OCI-M2 (cell line): ENCODE measurements around the gene PEDS1.
A peak's percentile ranks its signal among the peaks of the same experiment; 100 is the strongest.
"Not testable (repeated sequence)": the region's sequence is repeated elsewhere in the genome, so short reads cannot be mapped to it uniquely, and the experiment has no call there.

Experiments used
- DNase-seq: peaks from one replicate; lab custom pipeline; 2025; ENCODE audit not compliant: unreplicated experiment; lab: John Stamatoyannopoulos, UW

Gene PEDS1

DNA sequence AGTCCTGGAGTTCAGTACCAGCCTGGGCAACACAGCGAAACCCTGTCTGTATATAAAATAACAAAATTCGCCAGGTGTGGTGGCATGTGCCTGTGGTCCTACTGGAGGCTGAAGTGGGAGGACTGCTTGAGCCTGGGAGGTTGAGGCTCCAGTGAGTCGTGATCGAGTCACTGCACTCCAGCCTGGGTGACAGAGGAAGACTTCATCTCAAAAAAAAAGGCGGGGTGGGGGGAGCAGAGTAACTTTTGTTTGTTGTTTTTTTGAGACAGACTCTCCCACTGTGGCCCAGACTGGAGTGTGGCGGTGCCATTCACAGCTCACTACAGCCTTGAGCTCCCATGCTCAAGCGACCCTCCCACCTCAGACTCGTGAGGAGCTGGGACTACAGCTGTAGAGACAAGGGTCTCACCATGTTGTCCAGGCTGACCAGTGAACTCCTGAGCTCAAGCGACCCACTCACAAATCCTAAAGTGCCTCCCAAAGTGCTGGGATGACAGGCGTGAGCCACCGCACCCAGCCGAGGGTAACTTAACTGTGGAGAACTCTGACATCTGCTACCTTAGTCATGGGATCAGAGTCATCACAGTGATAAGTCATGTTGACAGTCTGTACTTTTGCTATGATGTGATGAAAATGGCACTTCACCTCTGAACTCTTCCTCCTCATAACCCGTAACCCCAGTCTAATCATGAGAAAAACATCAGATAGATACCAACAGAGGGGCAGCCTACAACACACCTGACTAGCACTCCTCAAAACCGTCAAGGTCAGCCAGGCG, 16.5 kb downstream of the PEDS1 start:
- DNase-seq = no peak

DNA sequence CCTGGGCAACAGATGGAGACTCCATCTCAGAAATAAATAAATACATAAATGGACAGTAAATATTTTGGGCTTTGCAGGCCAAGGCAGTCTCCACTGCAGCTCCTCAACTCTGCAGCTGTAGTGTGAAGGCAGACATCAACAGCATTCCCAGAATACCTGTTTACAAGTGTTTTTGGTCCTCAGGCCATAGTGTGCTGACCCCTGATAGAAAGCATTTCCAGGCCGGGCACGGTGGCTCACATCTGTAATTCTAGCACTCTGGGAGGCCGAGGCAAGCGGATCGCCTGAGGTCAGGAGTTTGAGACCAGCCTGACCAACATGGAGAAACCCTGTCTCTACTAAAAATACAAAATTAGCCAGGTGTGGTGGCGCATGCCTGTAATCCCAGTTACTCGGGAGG, 18.4 kb downstream of the PEDS1 start:
- not testable (repeated sequence) for DNase-seq

DNA sequence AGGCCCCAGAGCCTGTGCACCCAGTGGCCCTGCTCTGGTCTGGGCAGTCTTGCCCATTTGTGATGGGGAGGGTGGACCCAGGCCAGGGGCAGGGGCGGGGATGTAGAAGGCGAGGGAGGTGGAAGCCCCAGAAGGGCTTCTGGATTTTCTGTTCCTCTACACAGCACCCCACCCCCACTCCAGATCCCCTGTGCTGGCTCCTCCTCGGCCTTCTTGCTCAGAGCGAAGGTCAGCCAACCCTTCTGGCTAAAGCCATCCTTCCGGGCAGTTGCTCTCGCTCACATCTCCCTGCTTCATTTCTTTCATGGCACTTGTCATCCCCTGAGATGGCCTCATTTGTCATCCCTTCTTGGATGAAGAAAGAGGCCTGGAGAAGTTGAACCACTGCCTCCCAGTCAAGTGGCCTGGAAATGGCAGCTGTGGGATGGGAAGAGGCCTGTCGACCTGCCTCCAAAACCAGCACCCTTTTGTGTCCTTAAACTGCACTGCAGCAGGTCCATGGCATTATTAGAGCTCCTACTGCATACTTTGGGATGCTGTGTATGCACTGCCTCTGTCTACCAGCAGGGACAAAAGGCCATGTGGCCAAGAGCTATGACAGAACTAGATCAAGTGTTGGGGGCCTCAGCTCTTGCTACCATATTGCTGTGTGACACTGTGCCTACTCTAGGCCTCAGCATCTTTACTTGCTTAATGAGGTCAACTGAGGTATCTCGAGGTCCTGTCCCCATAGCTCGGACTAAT, 19.9 kb downstream of the PEDS1 start:
- DNase-seq = no peak

DNA sequence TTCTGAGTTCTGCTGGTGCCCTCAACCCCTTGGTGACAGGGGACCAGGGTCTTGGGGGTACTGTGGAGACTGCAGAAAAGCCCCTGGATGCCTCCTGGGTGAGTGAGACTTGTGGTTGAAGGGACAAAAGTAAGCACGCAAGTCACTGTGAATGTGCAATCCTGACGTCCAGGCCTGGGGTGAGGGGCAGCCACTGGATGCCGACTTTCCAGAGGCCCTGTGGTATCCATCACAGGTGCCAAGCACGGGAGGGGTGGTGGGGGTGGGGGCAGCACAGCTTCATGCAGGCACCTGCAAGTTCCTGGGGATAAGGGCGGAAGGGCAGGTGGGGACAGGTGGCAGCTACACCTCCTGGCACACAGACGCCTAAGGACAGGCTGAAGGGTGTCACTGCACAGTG, 20.5 kb downstream of the PEDS1 start:
- no peak for DNase-seq

DNA sequence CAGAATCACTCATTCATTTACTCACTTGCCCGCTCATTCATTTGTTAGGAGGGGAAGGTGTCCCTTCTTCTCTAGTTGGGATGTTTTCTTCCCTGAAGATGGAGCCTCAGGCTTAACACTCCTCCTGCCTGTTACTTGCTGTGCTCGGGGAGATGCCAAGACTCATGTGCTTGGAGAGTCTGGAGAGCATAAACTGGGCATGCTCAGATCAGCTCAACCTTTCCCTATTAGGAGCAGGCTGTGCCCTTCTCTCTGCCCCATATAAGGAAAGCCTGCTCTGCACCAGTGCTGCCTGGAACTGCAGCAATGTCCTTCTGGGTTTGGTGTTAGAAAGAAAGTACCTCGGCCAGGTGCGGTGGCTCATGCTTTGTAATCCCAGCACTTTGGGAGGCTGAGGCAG, 22.5 kb downstream of the PEDS1 start:
- DNase-seq = no peak

DNA sequence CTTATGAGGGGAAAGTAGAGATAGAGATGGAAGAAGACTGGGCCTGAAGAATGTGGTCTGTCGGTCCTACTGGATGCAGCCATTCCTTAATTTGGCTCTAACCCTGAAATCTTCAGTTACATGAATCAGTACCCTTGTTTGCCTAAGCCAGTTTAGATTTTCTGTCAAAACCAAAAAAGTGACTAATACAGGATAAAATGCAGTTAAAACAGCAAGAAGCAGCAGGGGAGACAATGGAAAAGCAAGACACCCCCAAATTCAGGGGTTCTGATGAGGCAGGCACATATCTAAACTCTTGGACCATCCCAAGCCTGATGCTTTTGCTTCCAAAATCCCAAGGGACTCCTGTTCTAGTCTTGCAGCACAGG, 23.2 kb downstream of the PEDS1 start:
- DNase-seq = no peak

DNA sequence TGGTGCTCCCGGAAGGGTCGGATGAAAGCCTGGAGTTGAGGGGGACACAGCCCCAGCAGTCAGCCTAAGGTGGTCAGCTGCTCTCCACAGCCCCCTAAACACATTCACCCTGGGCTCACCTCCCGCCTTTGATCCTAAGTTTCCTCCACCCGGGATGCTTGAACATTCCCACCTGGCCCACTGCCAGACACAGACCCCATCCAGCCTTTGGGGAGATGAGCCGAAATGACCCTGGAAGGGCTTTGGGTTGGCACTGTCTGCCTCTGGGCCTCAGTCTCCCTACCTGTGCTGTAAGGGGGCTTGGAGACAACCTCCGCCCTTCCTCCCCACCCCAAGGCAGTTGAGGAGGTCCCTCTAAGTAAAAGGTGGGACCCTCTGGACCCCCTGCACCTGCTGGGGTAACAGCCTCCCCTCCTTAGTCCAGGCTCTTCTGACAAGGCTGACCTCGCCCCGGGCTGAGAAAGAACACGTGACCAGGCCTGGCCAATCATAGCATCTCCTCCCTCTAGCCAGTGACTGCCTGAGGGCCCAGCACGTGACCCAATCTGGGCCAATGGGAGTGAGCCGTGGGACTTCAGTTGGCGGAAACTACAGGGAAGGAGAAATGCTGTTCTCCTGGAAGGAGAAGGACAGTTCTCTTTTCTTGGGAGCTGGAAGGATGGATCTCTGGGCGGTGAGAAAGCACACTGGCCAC, 23.7 kb downstream of the PEDS1 start:
- DNase-seq = no peak

DNA sequence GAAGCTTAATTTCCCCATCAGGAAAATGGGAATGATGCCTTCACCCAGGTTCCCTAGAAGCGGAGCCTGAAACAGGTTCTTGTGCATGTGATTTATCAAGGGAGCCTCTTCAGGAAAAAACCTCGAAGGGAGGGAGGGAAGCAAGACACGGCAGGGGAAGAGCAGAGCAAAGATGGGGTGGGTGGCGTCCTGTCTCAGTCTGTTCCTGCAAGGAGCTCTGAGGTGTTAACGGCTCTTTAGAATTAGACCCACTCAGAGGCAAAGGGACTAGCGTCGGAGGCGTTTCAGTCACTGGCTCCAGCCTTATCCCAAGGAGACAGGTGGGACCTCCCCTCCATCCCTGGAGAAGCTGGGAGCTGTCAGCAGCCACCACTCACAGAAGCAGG, 25.0 kb downstream of the PEDS1 start:
- DNase-seq = no peak

DNA sequence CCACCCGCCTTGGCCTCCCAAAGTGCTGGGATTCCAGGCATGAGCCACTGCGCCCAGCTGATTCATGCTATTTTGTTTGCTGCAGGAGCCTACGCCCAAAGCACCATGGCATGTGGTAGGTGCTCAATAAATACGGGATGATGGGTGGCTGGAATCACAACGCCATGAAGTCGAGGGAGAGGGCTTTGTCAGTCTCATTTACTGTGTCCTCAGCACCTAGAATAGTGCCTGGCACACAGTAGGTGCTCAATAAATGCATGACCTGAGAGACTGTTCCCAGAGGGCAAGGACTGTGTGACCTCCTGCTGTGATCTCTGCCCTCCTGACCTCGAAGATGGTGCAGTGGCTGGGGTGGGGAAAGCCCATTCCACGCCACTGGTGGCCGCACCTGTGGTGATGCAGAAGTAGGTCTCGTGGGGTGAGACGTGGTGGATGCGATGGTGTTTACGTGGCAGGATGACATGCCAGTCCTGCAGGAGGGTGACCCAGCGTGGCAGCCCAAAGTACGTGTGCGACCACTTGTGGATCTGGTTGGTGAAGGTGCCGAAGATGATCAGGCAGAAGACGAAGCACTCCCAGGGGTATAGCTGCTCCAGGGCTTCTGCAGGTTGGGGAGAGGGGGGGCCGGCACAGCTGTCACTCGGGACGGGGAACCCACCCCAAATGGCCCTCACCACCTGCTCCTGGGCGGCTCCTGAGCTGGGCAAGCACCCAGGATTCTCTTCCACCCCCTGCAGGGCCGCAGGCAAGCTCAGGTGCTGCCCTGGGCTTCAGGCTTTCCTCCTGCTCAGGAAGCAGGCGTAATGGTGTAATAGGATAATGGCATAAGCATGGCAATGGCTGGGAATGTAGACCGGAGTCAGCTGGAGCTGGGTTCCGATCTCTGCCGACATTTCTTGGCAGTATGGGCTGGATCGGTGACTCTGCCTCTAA, 25.7 kb downstream of the PEDS1 start:
- no peak for DNase-seq

DNA sequence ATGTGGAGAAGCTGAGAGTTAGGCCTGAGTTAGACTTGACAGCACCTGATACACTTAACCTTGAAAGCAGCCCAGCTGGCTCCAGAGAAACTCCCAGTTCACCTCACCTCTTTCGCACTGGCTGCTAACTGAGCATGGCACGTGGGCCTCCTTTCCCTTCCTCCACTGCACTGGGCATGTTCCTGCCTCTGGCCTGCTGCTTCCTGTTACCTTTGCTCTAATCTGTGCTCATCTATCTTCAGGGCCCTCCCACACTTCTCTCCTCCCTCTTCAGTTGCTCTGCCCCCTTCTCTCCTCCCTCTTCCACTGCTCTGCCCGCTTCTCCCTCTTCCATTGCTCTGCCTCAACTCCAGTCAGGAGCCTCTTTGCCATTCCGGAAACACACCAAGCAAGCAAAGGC, 26.9 kb downstream of the PEDS1 start:
- DNase-seq = no peak

DNA sequence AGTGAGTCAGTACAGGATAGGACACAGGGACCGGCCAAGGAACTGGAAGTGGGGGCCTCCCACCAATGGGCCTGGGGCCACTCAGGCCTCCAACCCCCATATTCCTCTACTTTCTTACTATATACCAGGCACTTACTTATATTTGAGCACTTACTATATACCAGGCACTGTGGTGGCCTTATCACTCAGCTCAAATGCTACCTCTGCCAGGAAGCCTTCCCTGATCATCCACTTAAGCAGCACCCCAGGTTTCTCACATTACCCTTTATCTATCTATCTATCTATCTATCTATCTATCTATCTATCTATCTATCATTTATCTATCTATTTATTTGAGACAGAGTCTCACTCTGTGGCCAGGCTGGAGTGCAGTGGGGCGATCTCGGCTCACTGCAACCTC, 28.2 kb downstream of the PEDS1 start:
- DNase-seq = no peak

DNA sequence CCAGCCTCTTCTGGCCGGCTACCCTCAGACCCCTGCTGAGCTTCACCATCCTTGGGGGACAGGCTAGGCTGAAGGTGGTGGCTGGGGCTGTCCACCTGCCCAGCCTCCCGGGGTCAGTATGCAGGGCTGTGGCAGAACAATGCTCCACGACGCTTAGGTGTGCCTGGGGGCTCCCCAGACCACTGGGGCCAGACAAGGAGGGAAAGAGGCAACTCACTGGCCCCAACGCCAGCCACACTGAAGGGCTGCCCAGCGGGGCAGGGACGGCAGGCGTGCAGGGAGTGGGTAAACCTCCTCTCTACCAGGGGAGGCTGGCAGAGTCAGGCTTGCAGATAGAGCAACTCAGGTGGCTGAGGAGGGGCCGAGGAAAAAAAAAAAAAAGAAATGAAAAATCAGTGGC, 29.0 kb downstream of the PEDS1 start:
- no peak for DNase-seq

DNA sequence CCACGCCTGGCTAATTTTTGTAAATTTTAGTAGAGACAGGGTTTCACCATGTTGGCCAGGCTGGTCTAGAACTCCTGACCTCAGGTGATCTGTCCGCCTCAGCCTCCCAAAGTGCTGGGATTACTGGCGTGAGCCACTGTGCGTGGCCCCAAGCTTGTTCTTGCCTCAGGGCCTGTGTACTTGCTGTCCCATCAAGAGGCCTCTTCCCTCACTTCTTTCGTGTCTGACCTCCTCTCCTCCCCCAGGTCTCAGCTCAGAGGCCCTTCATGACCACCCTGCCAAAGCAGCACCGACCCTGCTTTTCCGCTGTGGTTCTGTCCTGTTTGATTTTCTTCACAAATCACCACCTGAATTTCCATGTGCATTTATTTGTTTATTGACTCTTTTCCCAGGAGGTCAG, 30.1 kb downstream of the PEDS1 start:
- no peak for DNase-seq

DNA sequence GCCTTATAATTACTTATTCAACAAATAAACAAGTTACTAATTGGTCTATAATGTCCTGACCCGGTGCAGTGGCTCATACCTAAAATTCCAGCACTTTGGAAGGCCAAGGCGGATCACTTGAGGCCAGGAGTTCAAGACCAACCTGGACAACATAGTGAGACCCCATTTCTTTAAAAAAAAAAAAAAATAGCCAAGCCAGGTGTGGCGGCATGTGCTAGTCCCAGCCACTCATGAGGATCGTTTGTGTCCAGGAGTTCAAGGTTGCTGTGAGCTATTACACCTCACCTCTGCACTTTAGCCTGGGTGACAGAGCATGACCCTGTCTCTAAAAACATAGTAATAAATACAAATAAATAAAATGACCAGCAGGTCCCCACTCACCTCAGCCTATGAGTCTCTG, 30.8 kb downstream of the PEDS1 start:
- DNase-seq = no peak

DNA sequence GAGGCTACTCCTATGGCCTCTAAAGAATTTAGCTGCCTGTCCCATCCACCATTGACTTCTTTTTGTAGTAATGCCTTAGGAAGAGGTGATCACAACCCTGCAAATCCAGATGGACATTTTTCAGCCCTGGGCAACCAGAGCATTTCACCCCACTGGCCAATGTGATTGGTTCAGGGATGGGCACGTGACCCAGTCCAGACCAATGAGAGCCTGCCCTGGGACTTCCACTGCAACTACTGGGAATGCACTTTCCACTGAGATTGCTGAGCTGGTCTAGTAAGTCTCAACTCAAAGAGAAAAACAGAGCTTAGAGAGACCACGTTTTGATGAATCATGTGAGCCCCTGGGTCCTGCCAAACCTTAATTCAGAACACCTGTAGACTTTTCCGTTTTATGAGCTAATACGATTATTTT, 31.7 kb downstream of the PEDS1 start:
- no peak for DNase-seq

DNA sequence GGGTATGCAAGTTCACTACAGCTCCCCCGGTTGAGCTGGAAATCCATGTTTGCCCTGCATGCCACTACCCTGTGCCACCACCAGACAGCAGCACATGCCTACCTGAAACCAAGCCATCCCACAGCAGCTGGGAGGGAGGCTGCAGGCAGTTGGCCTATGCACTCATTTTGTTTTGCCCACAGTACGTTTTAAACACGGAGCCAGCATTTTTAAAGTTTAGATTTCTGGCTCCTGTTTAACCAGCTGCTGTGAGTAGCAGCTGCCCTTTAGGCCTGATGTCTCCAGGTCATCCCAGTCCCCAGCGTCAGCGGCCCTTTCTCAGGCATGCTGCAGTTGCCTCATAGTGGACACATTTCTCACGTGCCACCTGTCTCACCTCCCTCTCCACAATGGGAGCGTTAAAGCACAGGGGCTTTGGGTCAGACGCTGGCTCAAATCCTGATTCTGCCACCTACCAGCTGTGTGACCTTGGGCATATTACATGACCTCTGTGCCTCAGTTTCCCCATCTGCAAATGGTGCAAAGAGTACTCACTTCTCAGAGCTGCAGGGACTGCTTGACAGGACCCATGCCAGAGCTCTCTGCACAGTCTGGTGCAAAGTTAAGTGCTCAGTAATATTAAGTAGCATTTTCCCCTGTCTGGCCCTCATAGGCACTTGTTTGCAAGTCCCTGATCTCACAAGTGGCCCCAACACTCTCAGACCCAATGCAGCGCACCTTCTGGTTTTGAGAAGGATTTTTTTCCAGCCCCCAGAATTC, 32.4 kb downstream of the PEDS1 start:
- DNase-seq = no peak

DNA sequence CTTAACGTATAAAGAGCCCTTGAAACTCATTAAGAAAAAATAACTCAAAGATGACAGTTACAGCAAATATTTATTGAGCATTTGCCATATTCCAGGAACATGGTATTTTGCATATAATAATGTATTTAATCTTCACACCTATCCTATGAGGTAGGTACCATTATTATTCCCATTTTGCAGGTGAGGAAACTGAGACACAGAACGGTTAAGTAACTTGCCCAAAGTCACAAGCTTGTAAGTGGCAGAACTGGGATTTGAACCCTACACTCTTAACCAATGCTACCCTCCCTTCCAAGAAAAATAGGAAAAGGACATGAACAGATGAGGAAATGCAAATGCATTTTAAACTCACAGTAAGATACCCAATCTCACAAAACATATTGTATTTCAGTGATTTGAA, 35.3 kb downstream of the PEDS1 start:
- no peak for DNase-seq

DNA sequence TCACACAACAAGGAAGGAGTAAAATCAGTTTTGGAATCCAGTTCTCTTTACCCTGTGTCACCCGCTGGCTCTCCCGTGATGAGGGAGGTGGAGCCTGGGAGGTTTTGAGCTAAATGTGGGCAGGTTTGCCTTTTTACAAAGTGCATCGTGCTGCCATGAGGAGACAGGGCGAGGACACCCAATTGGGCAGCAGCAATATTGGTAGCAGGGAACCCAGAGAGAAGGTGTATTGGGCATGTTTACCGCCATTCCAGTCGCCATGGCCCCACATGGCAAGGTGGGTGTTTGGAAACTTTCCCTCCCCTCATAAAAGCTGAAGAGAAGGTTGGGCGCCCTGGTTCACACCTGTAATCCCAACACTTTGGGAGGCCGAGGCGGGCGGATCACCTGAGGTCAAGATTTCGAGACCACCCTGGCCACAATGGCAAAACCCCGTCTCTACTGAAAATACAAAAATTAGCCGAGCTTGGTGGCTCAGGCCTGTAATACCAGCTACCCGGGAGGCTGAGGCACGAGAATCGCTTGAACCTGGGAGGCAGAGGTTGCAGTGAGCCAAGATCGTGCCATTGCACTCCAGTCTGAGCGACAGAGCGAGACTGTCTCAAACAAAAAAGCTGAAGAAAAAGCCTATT, 37.0 kb downstream of the PEDS1 start:
- DNase-seq = no peak

DNA sequence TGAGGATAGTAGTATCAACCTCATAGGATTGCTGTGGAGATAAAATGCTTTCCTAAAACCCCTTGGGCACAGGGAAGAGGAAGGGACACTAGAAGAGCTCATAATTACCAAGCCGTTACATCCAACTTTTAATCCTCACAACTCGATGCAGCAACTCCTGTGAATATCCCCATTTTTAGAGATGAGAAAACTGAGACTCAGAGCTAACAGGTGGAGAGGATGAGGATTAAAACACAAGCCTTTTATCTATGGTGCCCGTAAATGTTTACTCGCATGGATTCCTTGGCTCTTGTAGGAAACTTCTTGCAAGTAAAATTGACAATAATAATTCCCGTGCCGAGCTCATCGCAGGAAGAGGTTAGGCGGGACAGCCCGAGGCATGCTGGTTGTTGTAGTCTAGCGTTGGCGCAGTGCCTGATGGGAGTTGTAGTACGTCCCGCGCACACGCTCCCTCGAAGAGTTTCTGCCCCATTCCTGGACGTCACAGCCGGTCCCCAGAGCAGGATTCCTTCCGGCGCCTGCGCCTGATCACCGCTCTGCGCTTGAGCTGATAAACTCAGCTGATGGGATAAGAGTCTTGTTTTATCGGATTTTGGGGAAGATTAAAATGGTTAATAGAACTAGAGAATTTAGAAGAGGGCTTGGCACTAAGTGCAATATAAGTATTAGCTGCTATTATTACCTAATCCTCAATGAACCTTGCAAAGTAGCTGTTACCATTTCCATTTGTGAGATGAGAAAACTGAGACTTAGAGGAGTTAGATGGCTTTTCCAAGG, 37.7 kb downstream of the PEDS1 start:
- DNase-seq = peak; percentile 83
